ENCODE measurements around the gene PRPF4.
"Not testable (repeated sequence)": the region's sequence is repeated elsewhere in the genome, so short reads cannot be mapped to it uniquely, and the experiment has no call there.

The PRPF4 gene

GRCh38 chr9:113275157-113276131 is at the start of gene PRPF4, which contains the start of gene CDC26:
PRPF4 (plus strand) TSS chr9:113275658; CDS start chr9:113275744, 86 bp downstream.
CDC26 (minus strand) TSS chr9:113275572; CDS start chr9:113272507, 3,065 bp downstream.
- peak within 1 kb of the TSS; percentile 73 for H3K4me3 ChIP-seq (ENCODE audit: low read depth, low read length)
- no peak for TF ChIP-seq CTCF (IDR thresholded peaks at IDR 0.05; ENCODE audit: insufficient read depth, low read depth, low read length, missing control alignments)

GRCh38 chr9:113227436-113227835 is 48.0 kb upstream of the PRPF4 start:
- no peak for TF ChIP-seq CTCF (IDR thresholded peaks at IDR 0.05; ENCODE audit: insufficient read depth, low read depth, low read length, missing control alignments)
- DNase-seq (ENCODE audit: low read depth) = no peak
- H3K4me3 ChIP-seq (ENCODE audit: low read depth, low read length) = no peak overlapping the region

More at GRCh38 chr9:113275157-113276131, at the start of gene PRPF4, which contains the start of gene CDC26:
- DNase-seq (ENCODE audit: low read depth) = peak; percentile 98

GRCh38 chr9:113228130-113228665 is 47.3 kb upstream of the PRPF4 start:
- no peak for DNase-seq (ENCODE audit: low read depth)
- no peak for TF ChIP-seq CTCF (IDR thresholded peaks at IDR 0.05; ENCODE audit: insufficient read depth, low read depth, low read length, missing control alignments)
- no peak overlapping the region for H3K4me3 ChIP-seq (ENCODE audit: low read depth, low read length)

GRCh38 chr9:113231701-113232100 is 43.8 kb upstream of the PRPF4 start:
- H3K4me3 ChIP-seq (ENCODE audit: low read depth, low read length) = no peak overlapping the region
- DNase-seq (ENCODE audit: low read depth) = no peak
- TF ChIP-seq CTCF (IDR thresholded peaks at IDR 0.05; ENCODE audit: insufficient read depth, low read depth, low read length, missing control alignments) = no peak

- not testable (repeated sequence) for DNase-seq (ENCODE audit: low read depth); H3K4me3 ChIP-seq (ENCODE audit: low read depth, low read length)
Measured at GRCh38 chr9:113235701-113236255, 39.7 kb upstream of the PRPF4 start.

GRCh38 chr9:113237026-113237425 is 38.4 kb upstream of the PRPF4 start:
- no peak for TF ChIP-seq CTCF (IDR thresholded peaks at IDR 0.05; ENCODE audit: insufficient read depth, low read depth, low read length, missing control alignments)
- no peak for DNase-seq (ENCODE audit: low read depth)
- H3K4me3 ChIP-seq (ENCODE audit: low read depth, low read length) = no peak overlapping the region

- H3K4me3 ChIP-seq (ENCODE audit: low read depth, low read length) = no peak overlapping the region
- DNase-seq (ENCODE audit: low read depth) = no peak
- TF ChIP-seq CTCF (IDR thresholded peaks at IDR 0.05; ENCODE audit: insufficient read depth, low read depth, low read length, missing control alignments) = no peak
Measured at GRCh38 chr9:113238202-113238858, 37.1 kb upstream of the PRPF4 start.
